GM19238 (cell line): ENCODE data around the gene DPP6.

Experiments
- DNase-seq: peaks from one replicate; pipeline ENCODE4 v3.0.0; 2011; ENCODE audit warnings: low spot score; ENCODE audit not compliant: insufficient read length

DPP6 gene

DNA sequence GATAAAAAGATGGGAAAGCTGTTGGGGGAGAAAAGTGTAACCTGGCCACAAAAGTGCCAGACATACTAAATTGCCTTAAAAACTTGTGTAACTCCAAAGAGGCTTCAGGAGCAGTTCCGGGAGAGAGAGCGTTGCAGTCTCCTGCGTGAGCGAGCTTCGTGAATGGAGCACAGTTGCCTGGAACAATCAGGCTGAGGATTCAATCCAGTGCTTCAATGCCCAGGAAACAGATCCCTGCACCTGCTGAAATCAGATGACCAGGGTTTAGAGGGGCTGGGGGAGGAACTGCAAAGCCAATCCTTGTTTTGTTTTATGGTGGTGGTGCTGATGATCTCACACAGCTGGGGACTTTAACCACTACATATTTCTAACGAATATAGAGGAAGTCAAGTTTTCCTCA is 398.3 kb downstream of the DPP6 start:
- no peak for DNase-seq

DNA sequence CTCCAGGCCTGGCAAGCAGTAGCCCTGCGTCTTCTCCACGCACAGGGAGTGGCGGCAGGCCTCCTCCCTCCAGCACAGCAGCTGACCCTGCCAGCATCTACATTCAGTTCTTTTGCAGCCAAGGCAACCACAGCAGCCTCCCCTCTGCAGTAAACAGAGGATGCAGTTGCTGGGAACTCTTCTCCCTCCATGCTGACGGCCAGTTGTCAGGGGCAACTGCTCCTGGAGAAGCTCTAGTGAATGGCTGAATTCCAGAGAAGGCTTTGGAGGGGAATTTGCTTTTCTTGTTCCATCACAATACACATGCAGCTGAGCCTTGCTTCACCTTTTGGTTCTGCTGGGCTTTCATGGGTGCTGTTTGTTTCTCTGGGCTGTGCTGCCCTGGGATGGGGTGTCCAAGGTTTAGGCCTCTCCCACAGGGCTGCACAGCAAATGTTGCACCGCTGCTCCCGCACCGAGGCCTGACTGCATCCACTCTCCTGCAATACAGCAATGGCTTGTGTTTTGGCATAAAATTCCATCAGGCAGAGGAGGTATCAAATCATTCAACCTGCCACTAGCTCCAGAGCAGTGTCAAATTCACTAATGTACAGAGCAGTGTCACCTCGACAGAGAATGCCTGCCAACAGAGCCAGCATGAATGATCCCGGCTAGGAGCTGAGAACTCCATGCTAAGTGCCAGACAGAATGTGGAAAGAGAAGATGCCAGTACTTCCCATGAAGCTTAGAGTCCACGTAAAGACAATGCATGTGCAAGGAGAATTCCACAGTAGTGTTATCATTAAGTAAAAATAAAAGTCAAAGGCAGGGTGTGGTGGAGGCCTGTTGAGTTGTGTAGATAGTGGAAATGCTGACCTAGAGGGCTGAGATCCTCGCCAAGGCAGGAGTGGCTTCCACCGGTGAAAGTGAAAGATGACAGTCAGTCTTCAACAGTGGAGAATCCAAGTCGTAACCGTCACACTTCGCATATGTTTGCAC is 399.6 kb downstream of the DPP6 start:
- no peak for DNase-seq

DNA sequence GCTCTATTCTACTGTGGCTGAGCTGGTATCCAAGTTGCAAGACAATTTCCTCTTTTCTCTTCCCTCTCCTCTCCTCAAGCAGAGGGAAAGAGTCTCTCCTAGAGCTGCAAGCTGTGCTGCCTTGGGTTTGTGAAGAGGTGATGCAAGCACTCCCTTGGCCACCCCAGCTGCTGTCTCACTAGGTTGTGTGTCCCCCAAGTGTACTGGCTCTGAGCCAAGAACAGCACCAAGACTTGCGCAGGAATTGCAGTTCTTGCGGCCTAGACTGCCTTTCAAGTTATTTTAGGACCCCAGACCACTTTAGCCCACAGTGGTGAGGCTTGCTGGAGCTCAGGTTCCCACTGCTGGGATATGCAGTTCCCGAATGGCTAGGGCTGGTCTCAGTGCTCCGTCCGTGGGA is 411.6 kb downstream of the DPP6 start:
- DNase-seq: no peak

DNA sequence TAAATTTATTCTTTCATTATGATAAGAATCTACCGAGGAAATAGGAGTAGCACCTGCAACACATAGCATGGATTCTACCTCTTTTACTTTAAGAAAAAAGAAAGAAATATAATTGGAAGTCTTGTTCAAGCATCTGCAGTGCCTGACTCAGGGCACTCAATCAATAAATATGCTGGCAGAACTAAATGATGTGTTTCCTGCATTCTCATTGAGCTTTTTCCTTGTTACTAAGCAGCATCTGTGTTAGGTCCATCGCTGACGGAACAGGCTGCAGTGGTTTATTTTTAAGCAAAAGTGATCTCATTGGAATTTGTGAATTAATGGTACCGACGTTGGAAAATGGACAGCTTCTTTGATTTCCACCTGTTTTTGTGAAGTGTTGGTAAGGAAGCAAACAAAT is 417.5 kb downstream of the DPP6 start:
- DNase-seq: no peak

DNA sequence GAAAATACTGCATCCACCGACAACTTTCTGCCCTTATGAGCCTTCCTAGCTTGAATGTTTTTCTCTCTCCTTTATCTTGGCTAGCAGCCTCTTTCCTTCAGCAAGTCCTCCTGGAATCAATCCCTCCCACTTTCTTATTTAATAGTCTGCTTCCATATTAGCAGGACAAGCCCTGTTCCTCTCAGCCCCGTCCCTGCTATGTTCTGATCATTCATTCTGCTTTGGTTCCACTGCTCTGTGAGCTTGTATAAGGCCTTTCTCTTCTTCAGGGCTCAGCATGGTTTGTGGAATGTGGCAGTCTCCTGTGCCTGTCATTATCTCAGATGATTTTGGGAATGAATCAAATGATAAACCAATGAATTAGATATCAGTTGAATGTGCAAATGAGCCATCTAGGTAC is 420.1 kb downstream of the DPP6 start:
- no peak for DNase-seq

DNA sequence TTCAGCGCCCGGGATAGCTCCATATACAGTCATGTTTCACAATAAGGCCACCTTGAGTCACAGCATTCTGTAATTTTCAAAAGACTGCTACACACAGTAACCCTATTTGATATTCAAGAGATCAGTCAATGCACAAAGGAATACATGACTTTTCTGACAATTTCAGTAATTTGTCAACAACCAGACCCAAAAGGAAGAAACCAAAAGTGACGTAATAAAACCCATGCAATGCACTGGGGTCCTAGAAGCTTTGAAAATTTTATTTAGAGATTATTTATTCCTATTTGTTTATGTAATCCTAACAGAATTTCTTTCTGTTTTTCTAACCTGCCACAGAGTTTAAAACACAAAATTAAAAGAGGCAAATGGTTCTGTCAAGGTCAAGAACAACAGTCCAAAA is 421.2 kb downstream of the DPP6 start:
- no peak for DNase-seq

DNA sequence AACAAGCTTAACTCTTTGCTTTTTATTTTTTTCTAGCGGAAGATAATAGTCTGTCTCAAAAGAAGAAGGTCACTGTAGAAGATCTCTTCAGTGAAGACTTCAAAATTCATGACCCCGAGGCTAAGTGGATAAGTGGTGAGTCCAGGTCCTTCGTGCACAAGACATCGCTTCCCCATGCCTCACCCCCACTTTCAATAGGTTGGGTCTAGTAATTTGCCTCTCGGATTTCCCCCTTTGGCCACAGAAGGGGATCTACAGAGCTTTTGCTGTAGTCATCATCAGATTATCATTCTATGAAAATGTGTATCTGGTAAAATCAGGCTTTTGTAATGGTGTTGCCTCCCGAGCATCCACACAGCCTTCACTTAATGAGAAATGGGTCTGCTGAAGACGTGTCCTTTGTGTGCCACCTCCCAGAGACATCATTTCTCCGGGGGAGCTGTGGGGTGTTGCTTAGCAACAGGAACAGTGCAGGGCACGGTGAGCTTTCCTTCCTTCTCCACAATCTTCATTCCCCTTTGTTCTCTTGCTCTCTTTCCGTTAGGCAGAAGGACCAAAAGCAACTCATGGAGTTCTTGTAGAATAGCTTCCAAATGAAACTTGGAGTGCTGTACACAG is 422.8 kb downstream of the DPP6 start:
- DNase-seq: no peak

DNA sequence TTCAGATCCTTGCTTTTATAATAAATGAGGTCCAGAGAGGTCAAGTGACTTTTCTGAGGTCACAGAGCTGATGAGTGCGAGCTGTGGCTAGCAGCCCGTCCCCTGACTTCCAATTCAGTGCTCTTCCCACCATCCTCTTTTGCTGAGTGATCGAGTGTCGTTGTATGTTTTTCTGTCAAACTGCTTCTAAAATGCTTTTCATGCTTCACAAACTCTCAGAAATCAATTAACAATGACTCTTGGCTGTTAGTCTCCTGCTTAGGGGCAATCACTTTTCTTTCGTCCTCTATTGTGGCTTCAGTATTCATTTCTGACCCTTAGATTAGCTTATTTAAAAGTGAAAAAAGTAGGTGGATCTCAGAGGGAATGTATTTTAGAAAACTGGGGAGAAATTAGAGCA is 423.7 kb downstream of the DPP6 start:
- no peak for DNase-seq

DNA sequence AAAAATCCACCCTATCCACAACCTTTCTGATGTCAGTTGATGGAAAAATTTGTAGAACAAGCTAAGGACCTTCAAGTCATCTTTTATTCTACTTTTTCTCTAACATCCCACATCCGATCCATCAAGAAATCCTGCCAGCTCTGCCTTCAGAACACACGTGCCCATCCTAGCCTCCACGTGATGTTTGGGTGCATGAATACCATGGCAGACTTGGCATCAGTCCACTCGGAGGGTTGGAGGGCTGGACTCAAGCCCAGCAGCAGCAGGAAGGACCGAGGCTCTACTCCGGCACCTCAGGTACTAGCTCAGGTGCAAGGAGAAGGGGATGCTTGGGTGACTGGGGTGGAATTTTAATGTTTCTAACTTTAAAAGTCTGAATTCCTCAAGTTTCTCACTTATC is 428.6 kb downstream of the DPP6 start:
- DNase-seq: no peak

DNA sequence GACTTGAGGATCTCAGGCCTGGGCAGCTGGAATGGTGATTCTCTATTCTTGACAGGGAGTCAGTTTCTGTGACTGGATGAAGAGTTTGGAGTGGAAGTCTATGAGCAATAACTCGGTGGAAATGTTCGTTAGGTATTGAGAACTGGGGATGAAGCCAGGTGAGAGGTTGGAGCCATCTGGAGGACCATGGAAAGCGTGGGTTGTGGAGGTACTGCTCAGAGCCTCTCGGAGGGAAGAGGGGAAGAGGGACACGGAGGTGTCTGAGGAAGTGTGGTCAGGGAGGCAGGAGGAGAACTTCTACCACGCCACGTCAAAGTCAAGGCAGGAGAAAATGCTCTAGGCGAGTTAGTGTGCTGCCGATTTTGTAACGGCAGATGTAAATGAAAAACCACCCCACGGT is 430.7 kb downstream of the DPP6 start:
- DNase-seq: no peak

DNA sequence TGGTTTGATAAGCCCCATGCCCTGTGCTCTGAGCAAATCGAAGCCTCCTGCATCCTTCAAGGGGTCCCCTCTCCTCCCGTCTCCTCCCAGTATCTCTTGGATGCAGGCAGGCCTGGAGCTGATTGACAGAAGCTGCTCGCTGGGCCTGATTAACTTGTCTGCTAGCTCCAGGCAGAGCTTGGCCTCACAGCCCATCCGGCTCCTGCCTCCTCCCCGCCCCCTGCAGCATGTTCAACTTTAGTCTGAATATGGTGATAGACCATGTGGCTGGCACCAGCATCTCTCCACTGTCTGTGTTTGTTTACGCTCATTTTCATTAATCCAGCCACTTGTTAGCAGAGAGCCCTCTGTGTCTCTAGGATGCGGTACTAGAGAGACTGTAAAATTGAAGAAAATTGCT is 432.2 kb downstream of the DPP6 start:
- DNase-seq: no peak

DNA sequence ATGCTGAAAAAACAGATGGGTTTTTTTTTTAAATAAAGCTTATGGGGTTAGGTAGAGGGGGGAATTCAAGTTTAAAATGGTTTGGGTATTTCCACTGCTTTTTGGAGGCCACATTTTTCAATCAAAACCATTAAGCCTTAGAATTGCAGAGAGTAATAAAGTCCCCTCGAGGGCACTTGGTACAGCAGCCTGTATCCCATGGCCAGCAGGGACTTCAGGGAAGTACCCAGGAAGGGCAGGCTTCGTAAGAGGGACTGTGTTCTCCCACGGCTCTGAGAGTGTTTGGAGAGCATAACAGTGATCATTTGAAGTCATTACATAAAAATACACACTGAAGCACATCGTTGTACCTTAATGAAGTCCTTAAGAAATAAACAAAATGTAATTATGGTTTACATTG is 432.7 kb downstream of the DPP6 start:
- DNase-seq: no peak

DNA sequence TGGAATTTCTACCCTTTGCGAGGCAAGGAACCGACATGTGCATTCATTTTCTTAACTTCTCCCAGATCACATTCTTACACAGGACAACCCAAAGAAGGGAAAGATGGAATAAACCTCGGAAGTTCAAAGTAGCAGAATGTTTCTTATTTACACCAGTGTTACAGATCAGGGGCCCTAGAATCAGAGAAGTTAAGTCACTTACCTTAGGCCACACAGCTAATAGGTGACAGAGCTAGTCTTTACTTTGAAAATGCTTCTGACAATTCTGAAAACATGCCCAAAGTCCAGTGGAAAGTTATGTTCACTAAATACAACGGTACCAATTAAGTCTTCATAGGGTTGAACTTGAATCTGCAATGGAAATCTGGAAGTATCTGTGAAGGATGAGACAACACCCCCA is 437.7 kb downstream of the DPP6 start:
- no peak for DNase-seq

DNA sequence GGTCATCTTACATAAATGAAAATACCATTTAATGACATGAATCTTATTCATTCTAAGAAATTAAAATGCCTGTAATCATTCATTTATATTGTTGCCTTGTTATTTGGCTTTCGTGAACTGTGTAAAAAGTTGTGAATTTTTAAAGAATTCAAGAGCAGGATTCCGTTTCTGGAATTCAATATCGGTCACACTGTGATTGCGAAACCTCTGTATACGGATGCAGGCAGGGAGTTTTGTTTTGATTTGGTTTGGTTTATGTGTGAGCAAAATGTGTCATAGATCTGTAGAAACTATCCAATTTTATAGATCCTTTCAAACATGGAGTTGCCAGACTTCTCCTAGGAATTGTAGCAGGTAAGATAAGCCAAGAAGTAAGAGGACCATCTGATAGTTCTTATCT is 441.4 kb downstream of the DPP6 start:
- DNase-seq: no peak

DNA sequence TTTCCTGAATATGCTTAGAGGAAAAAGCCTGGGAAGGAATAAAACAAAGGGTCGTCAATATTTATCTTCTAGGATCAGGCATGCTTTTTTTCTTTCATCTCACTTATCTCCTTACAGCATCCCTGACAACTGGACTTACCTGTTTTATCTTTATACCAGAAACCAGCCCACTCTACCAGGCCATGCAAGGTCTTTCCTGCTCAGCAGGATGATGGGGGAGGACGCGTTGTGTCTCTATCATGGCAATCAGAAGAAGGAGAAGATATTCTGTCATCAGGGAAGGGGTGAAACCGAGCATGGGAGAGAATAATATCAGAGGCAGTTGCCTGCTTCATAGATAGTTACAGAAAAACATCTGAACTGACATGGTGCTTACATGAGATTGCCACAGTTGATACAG is 445.6 kb downstream of the DPP6 start:
- DNase-seq: no peak

DNA sequence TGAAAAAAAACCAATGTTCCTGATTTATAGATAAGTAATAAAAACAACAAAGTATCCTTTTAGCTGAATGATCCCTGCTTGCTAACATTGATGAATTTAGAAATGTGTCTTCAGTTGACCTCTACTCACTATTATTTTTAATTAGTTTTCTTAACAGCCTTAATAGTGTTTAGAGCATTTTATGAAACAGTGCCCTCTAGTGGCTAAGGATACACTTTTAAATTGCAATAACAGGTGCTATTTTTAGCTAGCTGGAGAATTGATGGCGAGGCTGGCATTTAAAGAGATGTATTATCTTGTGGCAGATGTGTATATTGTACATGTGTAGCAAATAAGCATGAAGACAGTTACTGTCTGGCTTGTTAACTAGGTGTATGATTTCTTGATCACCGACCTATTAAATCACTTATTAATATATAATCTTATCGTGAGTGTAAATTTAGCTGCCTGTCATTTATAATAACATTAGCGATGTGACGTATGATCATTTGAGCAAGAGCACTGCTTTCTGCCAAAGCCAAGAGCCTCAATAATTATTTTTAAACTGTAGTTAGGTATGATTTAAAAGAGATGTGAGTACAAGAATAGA is 451.9 kb downstream of the DPP6 start:
- DNase-seq: no peak

DNA sequence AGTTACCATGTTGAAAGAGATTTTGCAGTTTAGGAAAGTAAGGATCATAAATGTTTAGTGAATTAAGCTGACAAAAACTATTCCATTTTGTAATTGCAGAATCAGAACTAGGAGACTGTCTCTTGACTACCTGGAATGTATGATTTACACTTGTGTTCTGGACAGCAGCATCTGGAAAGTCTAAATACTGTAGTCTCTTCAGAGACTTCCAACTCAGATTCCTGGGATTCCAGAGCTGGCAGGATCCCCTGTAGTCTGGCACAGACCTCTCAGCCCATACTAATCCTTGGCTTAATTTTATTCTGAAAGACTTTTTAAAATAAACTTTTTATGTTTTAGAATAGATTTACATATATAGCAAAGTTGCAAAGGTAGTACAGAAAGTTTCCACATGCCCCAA is 452.7 kb downstream of the DPP6 start:
- no peak for DNase-seq

DNA sequence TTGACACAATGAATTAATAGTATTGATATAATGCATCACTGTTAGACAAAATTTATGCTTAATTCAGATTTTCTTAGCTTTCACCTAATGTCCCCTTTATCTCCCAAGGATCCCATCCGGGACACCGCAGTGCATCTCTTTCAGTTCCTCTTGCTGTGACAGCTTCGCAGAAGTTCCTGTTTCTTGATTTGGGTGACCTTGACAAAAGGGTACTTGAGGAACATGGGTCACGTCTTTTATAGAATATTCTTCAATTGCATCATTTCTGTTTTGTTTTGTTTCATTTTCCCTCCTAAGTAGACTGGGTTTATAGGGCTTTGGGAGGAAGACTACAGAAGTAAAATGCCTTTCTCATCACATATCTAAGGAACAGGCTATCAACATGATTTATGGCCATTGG is 453.2 kb downstream of the DPP6 start:
- DNase-seq: no peak

DNA sequence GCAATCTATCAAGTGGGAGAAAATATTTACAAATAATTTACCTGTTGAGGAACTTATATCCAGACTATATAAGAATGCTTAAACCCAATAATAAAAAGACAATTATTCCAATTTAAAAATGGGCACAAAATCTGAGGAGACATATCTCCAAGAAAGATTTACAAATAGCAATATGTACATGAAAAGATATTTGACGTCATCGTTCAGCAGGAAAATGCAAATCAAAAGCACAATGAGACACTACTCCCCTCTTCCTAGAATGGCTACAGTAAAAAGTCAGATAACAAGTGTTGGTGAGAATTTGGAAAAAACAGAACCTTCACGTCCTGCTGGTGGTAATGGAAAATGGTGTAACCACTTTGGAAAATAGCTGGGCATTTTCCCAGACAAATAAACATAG is 457.0 kb downstream of the DPP6 start:
- DNase-seq: no peak

DNA sequence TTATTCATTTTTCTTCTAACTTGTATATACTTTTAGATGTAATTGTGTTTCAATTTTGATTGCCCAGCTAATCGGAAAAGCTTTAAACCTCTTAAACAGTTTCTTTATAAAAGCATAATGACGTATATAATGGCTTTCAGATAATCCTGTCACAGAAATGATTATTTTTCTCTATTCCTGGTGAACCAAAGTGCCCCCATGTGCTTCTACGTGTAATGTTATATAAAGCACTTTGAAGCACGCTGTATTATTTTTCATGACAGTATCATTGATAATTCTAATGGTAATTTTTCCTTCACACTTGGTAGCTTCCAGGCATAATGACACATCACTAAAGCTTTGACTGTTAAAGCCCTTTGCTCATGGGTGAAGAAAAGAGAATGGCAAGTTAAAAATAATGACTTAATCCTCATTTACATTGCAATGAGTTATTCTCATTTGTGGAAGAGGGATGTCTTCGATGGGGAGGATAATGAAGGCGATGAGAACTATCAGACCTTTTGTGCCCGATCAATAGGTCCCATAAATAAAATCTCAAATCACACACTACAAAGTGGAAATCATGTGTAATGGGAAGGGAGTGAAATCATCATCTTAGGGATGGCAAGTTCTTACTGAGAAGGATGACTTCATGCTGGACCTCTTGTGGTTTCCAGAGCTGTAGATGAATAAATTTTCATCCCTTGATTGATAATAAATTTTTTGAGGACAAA is 460.1 kb downstream of the DPP6 start:
- no peak for DNase-seq

DNA sequence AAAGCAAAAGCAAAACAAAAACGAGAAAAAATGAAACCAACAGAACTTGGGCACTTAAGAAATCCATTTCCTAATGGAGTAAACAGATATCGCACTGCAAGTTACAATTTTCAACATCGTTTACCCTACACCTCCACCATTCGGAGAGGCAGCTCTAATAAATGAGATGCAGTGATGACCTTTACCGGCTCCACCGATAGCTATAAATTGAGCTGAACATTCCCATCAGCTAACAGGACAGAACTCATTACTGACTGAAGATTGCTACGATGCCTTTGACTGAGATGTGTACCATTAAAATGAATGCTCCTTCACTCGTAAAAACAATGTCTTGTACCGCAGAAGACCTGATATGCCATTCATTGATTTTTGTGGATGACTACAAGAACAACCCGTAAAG is 465.6 kb downstream of the DPP6 start:
- DNase-seq: no peak

DNA sequence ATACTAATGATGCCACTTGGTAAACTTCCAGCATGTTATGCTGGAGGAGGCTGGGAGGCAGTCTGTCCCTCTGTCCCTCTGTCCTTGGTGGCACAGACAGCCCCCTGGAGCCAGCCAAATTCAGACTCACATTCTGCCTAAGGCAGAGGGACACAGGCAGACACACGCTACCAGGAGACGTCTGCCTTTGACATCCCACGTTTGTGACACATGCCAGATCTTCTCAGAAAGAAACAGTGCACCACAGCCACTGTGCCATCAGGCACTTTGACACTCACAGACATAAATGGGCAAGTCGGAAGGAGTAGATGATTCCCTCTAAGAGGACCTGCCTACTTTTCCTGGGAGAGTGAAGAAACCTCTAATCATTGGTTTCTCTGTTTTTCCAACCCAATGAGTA is 467.0 kb downstream of the DPP6 start:
- no peak for DNase-seq
